HL-60 (cell line): ENCODE data around the gene SUPV3L1.
A peak's percentile ranks its signal among the peaks of the same experiment; 100 is the strongest.

ENCODE experiments used
- DNase-seq, 2 experiments: peaks; one replicate each; pipeline ENCODE4 v3.0.0-alpha.2; 2010 to 2020; ENCODE audit warnings: low read depth in 1 of 2, low spot score in 1 of 2
- H3K27ac ChIP-seq: fragments of 250-450 bp; sonication (Bioruptor Pico); replicated peaks from 2 replicates; pipeline ENCODE4 v1.5.1; 2020; ENCODE audit warnings: mild to moderate bottlenecking, moderate library complexity
- H3K27me3 ChIP-seq: fragments of 250-450 bp; sonication (Bioruptor Pico); 2 replicates; pipeline ENCODE4 v1.5.1; 2021; ENCODE audit warnings: mild to moderate bottlenecking, moderate library complexity; ENCODE audit not compliant: insufficient read depth, poor library complexity, severe bottlenecking
- H3K4me3 ChIP-seq: replicated peaks from 2 replicates; pipeline ENCODE4 v1.5.1; 2011; ENCODE audit warnings: mild to moderate bottlenecking, control low read depth, low read length; ENCODE audit not compliant: insufficient read depth
- GABPA ChIP-seq: IDR thresholded peaks from 2 replicates; pipeline ENCODE4 v1.6.1; 2012; ENCODE audit warnings: low read depth
- POLR2AphosphoS5 ChIP-seq: IDR thresholded peaks from 2 replicates; pipeline ENCODE4 v1.6.1; 2012; ENCODE audit warnings: low read depth
- REST ChIP-seq: IDR thresholded peaks from 2 replicates; pipeline ENCODE4 v1.6.1; 2012; ENCODE audit warnings: low read depth; ENCODE audit not compliant: insufficient replicate concordance
- SPI1 ChIP-seq: IDR thresholded peaks from 2 replicates; pipeline ENCODE4 v1.6.1; 2012; ENCODE audit warnings: low read depth, mild to moderate bottlenecking, borderline replicate concordance
- TF ChIP-seq, protein P1 (sequence below): IDR thresholded peaks from one replicate; pipeline ENCODE4 v1.5.1; 2011; ENCODE audit warnings: low read length, control low read depth, inconsistent platforms; ENCODE audit not compliant: insufficient read depth

Gene SUPV3L1

GRCh38 chr10:69145864-69146263 lies 34.2 kb upstream of the SUPV3L1 start:
- Histone ChIP-seq H3K4me3 (no peak overlapping the region), H3K27me3 (no peaks in the 10 kb centered on the region), H3K27ac (no peak overlapping the region)
- no peak for DNase-seq
- TF ChIP-seq SPI1 (no peak), POLR2AphosphoS5 (no peak), REST (no peak), GABPA (no peak)
- TF ChIP-seq, protein P1, sequence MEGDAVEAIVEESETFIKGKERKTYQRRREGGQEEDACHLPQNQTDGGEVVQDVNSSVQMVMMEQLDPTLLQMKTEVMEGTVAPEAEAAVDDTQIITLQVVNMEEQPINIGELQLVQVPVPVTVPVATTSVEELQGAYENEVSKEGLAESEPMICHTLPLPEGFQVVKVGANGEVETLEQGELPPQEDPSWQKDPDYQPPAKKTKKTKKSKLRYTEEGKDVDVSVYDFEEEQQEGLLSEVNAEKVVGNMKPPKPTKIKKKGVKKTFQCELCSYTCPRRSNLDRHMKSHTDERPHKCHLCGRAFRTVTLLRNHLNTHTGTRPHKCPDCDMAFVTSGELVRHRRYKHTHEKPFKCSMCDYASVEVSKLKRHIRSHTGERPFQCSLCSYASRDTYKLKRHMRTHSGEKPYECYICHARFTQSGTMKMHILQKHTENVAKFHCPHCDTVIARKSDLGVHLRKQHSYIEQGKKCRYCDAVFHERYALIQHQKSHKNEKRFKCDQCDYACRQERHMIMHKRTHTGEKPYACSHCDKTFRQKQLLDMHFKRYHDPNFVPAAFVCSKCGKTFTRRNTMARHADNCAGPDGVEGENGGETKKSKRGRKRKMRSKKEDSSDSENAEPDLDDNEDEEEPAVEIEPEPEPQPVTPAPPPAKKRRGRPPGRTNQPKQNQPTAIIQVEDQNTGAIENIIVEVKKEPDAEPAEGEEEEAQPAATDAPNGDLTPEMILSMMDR = no peak

DNA sequence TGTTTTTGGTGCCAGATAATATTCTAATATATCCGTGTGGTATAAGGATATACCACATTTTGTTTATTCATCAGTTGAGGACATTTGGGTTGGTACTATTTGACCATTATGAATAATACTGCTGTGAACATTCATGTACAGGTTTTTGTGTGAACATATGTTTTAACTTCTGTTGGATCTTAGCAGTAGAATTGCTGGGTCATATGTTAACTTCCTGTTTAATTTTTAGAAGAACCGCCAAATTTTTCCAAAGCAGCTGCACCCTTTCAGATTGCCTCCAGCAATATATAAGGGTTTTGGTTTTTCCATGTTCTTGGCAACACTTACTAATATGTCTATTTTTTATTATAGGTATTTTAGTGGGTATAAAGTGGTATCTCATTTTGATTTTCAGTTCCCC lies 33.3 kb upstream of the SUPV3L1 start:
- H3K27me3 ChIP-seq = no peaks in the 10 kb centered on the region
- DNase-seq = no peak
- peak overlapping the region; percentile 43 for H3K27ac ChIP-seq
- H3K4me3 ChIP-seq = no peak overlapping the region
- TF ChIP-seq SPI1 (no peak), REST (no peak), GABPA (no peak), POLR2AphosphoS5 (no peak)
- TF ChIP-seq, protein P1 = no peak

- no peak for DNase-seq
- no peaks in the 10 kb centered on the region for H3K27me3 ChIP-seq
- H3K27ac ChIP-seq = no peak overlapping the region
- H3K4me3 ChIP-seq = no peak overlapping the region
- TF ChIP-seq SPI1 = no peak
- no peak for TF ChIP-seq GABPA
- TF ChIP-seq POLR2AphosphoS5 = no peak
- TF ChIP-seq REST = no peak
- TF ChIP-seq, protein P1 = no peak
Measured at GRCh38 chr10:69151984-69152383, 28.1 kb upstream of the SUPV3L1 start.
